ENCODE data around the gene DFFB.
"Not testable (repeated sequence)": the region's sequence is repeated elsewhere in the genome, so short reads cannot be mapped to it uniquely, and the experiment has no call there.

DFFB gene, protein sequence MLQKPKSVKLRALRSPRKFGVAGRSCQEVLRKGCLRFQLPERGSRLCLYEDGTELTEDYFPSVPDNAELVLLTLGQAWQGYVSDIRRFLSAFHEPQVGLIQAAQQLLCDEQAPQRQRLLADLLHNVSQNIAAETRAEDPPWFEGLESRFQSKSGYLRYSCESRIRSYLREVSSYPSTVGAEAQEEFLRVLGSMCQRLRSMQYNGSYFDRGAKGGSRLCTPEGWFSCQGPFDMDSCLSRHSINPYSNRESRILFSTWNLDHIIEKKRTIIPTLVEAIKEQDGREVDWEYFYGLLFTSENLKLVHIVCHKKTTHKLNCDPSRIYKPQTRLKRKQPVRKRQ

DNA sequence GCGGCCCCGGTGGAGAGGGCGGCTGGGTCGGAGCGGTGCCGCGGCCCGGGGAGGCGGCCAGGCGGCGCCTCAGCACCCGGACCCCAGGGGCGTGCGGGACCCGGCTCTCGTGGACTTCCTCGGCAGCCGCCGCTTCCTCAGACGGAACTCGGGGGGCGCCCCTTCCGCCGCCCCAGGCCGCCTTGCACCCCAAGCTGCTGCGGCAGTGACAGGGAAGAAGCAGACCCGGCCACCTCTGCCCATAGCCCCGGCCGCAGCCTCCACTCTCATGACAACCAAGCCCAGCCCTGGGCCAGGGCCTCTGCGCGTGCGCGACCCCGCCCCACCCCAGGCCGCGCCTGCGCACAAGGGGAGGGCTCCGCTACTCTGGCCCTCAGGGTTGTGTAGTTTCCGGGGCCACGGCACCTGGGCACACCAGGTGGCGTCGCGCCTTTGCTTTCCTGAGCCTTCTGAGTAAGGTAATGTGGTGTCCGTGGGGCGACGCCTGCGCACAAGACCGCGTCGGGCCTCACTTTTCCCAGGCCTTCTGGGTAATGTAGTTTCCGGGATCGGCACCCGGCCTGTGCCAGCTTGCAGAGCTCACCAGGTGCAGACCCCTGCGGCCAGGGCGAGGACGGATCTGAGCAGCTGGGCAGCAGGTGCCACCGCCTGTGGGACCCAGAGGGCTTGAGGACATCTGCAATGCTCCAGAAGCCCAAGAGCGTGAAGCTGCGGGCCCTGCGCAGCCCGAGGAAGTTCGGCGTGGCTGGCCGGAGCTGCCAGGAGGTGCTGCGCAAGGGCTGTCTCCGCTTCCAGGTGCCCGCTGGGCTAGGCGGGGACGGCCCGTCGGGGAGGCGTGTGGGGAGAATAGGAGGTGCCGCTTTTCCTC, at the start of gene DFFB, which contains the start of gene CEP104:
Gene DFFB, plus strand, starts transcription at position 554 of the 868 bp plus-strand sequence. Its CDS starts 128 bp downstream, at position 682.
Gene CEP104, minus strand, starts transcription at position 289 of the 868 bp plus-strand sequence. CDS start 4,804 bp downstream, outside the sequence.
- peak; percentile 91 to 96 (median 94) for DNase-seq (ENCODE audit: low read depth in 3 of 3)

DNA sequence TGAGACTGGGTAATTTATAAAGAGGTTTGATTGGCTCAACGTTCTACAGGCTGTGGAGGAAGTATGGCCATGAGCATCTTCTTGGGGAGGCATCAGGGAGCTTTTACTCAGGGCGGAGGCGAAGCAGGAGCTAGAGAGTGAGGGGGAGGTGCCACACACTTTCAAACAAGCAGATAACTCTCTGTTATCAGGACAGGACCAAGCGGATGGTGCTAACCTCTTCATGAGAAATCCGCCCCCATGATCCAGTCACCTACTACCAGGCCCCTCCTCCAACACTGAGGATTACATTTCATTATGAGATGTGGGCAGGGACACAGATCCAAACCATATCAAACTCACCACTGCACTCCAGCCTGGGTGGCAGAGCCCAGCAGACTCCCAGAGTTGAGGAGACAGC, 49.5 kb upstream of the DFFB start:
- no peak for DNase-seq (ENCODE audit: low read depth in 3 of 3)

DNA sequence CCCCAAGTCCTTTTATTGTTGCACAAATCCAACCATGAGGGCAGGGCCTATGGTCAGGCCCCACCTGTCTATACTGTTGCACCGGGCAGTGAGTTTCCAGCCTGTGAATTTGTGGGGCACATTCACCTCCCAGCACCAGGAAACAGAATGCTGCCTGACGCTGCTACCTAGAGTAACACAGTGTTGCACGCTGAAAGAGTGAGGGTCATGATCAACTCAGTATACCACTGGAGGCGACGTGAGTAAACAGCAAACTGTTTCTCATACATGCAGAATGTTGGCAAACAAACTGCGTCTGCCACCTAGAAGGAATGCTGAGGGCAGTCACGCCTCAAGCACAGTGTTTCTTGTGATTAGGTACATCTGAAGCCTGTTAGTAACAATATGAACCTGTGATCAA, 47.6 kb upstream of the DFFB start:
- DNase-seq (ENCODE audit: low read depth in 3 of 3) = no peak

DNA sequence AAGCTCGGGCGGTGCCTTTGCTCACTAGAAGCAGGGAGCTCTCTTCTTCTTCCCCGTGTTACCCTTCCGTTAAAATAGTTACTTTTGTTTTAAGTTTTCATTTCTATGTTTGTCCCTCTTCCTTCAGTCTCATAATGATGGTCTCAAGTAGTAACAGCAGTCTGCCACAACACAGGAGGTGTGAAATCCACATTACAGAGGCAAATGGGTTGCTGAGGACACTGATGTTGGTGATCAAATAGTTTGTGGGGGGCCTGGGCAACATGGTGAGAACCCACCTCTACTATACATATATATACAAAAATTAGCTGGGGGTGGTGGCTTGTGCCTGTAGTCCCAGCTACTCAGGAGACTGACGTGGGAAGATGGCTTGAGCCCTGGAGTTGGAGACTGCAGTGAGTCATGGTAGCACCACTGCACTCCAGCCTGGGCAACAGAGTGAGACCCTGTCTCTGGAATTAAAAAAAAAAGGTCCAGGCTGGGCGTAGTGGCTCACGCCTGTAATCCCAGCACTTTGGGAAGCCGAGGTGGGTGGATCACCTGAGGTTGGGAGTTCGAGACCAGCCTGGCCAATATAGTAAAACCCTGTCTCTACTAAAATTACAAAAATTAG, 47.0 kb upstream of the DFFB start:
- DNase-seq (ENCODE audit: low read depth in 3 of 3) = not testable (repeated sequence)

DNA sequence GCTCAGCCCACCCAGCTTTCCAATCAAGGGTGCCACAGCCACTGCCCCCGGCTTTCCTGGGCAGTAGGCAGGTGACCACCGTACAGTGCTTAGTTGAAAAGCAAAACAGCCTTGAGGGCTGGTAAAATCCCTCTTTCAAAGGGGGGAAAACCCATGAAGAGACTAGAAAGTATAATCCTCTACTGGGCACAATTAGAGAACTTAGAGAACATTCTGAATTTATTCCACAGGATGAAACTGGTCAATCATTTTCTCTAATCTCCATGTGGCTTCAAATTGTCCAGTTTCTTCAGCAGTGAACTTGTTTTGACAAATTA, 45.7 kb upstream of the DFFB start:
- DNase-seq (ENCODE audit: low read depth in 3 of 3) = no peak

DNA sequence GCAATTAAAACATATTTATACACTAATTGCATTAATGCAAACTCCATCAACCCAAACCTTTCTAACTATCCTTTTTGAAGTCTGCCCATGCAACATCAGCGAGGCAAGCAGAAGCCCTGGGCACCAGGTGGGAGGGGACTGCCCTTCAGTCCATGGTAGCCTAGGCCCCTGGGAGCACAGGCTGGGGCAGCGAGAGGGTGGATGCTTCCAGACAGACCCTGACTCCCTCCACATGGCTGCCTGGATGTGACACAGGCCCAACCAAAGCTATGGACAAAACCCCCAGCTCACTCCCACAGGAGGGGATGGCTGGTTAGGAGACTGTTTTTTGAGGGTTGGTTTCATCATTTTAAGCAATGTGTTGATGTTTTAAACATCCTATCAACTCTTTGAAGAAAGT, 43.2 kb upstream of the DFFB start:
- DNase-seq (ENCODE audit: low read depth in 3 of 3) = no peak

DNA sequence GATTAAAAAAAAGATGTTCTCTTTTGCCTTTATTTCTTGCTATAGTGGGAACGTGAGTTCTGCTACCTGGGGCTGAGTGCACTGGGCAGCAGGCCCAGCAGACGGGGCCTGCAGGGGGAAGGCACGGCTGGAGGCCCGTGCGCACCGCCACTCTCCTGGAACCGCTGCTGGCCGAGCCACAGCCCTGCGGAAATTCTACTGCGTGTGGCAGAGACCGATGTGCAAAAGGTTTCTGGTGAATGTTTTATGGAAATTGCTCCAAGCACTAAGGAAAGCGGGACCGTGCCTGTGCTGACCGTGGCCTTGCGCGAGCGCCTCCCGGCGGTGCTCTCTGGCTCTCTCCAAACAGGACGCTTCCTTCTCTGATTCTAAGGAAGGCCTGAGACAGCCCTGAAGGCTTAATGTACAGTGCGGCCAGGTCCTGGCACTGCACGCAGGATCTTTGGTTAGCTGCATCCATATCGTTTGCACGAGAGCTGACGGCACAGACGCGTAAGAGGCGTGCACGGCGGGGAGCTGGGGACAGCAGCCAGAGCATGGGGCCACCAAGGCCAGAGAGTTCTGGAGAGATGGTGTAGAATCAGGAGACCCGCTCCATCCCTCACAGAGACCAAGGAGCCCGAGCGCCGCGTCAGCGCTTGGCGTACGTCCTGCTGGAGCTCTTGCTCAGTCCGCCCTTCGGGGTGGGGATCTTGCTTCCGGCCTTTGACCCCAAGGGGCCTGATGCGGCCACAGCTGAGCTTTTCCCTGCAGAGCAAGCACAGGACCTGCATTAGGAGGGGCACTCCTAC, 42.3 kb upstream of the DFFB start:
- no peak for DNase-seq (ENCODE audit: low read depth in 3 of 3)

DNA sequence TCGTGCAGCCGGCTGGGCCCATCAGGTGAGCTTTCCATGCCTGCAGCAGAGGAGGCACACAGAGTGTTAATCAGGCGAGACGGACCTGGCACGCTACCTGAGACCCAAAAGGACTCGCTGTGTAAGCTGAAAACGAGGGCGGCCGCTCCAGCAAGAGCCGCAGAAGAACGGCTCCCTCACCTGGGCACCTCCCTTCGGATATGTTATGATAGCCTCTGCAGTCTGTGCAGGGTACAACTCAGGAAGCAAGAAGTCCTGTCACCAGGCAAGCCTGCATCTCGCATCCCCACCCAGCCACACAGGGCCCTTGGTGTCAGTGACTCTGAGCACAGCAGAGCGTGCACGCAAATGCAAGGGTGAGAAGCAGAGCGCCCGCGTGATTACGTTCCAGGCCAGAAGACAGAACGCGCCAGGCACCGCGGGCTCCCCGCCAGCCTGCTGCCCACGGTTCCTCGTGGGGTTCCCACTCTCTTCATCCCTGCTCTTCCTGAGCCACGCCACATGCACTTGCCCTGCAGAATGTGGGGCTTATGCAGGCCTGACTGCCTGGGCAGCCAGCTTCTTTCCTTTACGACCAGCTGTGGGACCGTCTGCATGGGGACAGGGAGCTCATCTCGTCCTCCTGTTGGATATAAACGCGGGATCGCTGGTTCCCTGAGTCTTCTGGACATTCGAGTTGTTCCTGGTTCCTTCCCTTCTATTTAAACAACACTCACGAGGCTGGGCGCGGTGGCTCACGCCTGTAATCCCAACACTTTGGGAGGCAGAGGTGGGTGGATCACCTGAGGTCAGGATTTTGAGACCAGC, 40.7 kb upstream of the DFFB start:
- no peak for DNase-seq (ENCODE audit: low read depth in 3 of 3)

DNA sequence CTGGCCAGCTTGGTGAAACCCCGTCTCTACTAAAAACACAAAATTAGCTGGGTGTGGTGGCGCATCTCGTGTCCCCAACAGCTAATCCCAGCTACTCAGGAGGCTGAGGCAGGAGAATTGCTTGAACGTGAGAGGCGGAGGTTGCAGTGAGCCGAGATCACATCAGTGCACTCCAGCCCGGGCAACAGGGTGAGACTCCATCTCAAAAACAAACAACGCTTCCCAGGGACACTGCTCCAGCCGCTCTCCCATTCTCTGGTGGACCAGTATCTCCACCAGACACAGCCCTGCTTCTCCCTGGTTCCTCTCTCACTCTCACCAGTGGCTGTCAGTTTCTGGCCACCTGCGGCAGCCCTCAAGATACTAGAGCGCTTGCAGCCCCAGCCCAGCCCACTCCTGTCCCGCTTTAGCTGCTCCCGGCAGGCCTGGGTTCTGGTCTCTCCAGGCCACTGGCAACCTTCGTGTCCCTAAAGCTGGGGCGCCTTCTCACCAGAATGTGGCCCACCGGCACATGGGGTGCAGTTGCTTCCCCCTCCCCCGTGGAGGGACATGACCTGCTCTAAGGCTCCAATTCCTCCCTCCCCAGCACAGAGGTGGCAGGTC, 40.0 kb upstream of the DFFB start:
- no peak for DNase-seq (ENCODE audit: low read depth in 3 of 3)

DNA sequence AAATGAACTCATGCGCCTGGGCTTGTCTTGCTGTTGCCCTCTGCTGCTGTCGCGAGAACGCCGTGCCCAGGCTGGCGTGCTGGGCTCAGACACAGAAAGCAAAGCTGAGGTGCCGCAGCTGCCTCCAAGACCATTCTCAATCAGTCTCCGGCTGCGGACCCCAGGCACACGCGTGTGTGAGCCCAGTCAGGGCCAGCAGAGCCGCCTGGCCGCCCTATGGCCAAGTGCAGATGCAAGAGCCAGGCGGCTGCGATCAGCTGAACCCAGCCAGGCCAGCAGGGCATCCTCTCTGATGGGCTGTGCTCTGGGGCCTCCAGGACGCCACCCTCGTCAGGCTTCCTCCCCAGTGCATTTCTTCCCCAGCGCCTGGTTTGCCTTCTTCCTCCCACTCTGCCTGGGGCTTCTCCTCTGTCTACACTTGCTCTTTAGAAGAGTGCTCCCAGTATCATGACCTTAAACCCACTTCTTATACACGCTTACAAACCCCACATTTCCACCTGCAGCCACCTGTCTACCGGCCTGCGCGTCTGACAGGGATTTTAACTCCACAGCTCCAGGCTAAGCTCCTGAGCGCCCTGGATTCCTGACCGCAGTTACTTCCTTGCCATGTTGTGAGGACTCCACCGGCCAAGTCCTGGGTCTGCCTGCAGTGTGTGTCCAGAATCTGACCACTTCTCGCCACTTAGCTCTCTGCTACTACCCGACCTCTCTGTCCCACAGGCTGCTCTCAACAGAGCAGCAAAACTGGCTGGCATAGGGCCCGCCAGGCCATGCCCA, 39.3 kb upstream of the DFFB start:
- no peak for DNase-seq (ENCODE audit: low read depth in 3 of 3)

DNA sequence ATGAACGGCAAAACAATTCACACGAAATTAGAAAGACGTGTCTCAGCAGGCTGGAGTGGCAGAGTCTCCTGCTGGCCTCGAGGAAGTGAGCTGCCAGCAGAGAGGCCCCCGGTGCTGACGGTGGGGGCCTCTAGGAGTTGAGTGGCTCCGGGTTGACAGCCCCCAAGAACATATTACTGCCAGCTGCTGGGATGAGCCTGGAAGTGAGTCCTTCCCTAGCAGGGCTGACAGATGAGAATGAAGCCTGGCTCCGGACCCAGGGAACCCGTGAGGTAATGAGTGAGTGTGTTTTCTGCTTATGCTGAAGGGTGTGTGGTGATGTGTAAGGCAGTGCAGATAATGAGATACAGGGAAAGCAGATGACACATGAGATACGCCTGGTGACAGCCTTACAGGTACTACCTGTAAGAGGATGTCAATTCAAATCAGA, 37.5 kb upstream of the DFFB start:
- DNase-seq (ENCODE audit: low read depth in 3 of 3) = no peak

DNA sequence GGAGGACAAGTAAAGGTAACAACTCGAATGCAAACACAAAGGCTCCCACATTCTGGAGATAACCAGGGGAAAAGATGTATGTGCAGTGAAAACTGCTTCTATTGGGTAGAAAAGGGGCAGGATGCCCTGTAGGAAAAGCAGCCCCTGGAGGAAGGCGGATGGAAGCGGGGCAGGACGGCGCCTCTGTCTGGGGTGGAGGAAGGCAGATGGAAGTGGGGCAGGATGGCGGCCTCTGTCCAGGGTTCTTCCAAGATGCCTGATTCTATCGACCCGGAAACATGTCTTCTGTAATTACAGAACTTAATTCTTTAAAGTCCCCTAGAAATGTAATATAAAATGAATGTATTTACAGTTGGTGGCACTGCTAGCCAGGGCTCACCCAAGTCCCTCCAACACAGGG, 37.0 kb upstream of the DFFB start:
- no peak for DNase-seq (ENCODE audit: low read depth in 3 of 3)

DNA sequence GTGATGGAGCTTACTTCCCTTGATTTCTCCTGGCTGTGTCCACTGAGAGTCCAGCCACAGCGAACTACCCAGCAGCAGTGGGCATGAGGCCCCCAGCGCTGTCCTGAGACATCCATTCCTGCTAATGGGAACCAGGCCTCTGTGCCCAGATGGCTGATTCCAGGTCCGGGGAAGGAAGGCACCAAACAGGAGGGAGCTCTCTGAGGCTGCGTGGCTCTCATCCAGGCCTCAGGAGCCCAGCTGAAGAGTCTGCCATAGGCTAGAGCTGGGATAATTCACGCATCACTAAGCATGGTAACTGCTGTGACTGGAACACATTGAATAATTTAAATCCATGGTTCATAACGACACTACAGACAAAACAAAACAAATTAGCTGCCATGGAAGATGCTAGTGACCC, 36.3 kb upstream of the DFFB start:
- DNase-seq (ENCODE audit: low read depth in 3 of 3) = no peak

DNA sequence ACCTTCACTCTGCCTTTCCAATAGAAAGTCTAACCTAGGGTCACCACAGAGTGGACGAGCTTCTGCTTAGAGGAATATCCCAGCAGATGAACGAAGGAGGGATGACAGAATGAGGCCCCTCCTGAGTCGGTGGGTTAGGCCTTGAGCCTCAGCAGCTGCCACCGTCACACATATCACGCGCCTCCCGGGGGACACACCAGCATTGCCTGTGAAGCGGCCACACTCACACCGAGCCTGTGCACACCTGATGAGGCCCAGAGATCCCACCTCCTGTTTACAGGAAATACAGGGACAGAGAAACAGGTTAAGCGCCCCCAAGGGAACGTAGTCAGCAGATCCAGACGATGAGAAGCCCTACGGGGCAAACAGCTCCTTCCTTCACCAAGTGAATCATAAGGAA, 35.8 kb upstream of the DFFB start:
- DNase-seq (ENCODE audit: low read depth in 3 of 3) = no peak

DNA sequence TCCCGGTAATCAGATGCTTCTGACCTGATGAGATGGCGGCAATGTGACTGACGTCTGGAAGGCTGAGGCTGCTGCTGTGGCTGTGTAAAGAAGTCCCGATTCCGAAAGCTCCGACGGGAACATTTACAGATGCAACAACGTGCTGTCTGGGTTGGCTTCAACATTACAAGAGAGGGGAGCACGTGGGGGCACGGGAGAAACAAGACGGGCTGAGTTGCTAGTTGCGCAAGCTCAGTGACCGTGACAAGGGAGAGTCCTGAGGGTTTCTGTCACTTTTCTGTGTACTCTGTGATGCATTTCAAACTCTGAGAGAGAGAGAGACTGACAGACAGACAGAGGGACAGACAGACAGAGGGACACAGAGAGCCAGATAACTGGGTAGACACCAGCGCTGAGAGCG, 35.4 kb upstream of the DFFB start:
- no peak for DNase-seq (ENCODE audit: low read depth in 3 of 3)

DNA sequence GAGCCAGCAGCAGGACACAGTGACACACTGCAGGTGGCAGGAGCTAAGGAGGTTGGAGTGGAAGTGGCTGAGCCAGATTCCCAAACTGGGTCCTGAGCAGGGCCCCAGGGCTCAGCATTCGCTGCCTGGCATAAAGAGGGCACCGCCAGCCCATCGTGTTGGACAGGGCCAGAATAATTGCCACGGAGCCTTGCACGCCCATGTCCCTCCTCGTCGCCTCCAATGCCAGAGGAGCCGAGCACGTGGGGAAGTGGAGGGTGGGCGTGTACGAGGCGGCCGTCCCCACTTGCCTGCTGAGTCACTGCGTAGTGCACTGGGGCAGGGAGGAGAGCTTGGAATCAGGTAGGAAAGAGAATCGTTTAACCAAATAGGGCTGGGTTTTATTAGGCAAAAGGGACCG, 34.9 kb upstream of the DFFB start:
- DNase-seq (ENCODE audit: low read depth in 3 of 3) = no peak

DNA sequence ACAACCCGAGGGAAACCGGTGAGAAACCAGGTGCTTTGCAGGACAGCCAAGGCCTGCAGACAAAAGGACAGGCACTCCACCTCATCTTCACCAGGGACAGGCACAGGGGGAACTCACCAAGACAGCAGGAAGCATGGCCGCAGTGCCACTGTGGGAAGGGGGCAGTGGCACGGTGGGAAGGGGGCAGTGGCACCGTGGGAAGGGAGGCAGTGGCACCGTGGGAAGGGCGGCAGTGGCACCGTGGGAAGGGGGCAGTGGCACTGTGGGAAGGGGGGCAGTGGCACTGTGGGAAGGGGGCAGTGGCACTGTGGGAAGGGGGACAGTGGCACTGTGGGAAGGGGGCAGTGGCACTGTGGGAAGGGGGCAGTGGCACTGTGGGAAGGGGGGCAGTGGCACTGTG, 32.6 kb upstream of the DFFB start:
- DNase-seq (ENCODE audit: low read depth in 3 of 3) = no peak

DNA sequence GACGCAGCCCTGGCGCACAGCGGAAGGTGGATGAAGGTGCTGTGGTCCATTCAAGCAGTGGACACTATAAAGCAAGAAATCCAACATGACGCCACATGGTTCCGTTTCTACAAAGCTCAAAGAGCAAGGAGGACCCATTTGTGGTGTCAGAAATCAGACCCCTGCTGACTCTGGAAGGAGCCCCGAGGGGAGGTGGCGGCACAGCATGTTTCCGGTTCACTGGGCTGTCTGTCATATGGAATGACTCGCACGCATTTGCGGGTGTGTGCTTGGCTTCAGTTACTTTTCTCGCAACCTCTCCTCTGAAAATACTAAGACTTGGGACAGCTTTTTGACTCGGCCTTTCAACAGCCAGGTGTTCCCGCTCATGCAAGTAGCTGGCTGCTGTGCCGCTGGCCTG, 31.9 kb upstream of the DFFB start:
- no peak for DNase-seq (ENCODE audit: low read depth in 3 of 3)

DNA sequence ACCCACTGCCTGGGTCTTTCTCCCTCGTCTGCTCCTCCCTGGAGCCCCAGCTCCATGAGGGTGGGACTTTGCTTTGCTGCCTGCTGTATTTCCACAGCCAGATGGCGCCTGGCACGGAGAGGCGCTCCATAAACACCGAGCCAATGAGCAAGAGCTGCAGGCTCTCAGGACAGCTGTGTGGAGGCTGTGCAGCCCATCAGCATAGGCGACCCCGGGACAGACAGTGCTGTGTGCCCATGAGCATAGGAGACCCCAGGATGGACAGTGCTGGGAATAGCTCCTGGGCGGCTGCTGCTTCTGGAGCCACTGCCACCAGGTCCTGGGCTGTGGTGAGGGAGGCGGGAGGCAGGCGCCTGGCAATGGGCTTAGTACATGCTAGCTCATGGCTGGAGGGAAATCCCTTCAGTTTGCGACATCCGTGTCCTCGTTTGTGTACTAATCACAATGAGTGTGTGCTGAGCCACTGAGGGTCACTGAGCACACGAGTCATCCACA, 29.4 kb upstream of the DFFB start:
- DNase-seq (ENCODE audit: low read depth in 3 of 3) = no peak

DNA sequence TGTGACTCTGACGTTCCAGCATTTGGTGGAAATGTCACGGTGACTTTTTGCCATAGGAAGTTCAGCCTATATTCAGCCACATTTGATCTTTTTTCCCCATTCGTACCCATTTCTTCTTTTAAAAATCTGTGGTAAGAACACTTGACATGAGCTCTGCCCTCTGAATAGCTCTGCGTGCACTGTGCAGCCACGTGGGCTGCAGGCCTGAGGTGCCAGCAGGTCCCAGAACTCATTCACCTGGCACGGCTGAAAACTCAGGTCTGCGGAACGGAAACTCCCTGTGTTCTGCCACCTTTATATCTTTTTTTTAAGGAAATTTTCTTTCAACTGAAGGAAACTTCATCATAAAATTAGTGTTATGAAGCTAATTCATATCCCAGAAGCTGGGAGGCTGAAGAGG, 28.9 kb upstream of the DFFB start:
- no peak for DNase-seq (ENCODE audit: low read depth in 3 of 3)

Measured in stimulated activated CD4-positive, alpha-beta T cell treated with anti-CD3 and anti-CD28 coated beads, TNF-alpha, amount 100 ng/mL, for 4 hours (primary cell).